Measurements from ENCODE around the gene PACRG. TPM values are rescaled to one million over a fixed set of nuclear protein-coding genes. Genes with fewer than 3 reads are reported as not detected.

PACRG gene
- polyA plus RNA-seq, 1 of the 3 experiments (the other 2 are of a cell fraction) = 0.56 TPM

- H3K27ac ChIP-seq (ENCODE audit: low read depth in 2 of 2, low read length in 1 of 2) = no peak overlapping the region
- TF ChIP-seq, protein P1, sequence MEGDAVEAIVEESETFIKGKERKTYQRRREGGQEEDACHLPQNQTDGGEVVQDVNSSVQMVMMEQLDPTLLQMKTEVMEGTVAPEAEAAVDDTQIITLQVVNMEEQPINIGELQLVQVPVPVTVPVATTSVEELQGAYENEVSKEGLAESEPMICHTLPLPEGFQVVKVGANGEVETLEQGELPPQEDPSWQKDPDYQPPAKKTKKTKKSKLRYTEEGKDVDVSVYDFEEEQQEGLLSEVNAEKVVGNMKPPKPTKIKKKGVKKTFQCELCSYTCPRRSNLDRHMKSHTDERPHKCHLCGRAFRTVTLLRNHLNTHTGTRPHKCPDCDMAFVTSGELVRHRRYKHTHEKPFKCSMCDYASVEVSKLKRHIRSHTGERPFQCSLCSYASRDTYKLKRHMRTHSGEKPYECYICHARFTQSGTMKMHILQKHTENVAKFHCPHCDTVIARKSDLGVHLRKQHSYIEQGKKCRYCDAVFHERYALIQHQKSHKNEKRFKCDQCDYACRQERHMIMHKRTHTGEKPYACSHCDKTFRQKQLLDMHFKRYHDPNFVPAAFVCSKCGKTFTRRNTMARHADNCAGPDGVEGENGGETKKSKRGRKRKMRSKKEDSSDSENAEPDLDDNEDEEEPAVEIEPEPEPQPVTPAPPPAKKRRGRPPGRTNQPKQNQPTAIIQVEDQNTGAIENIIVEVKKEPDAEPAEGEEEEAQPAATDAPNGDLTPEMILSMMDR (IDR thresholded peaks at IDR 0.05) = no peak
- TF ChIP-seq MEF2A (IDR thresholded peaks at IDR 0.05; ENCODE audit: borderline replicate concordance, low read depth) (no peak), ELF1 (IDR thresholded peaks at IDR 0.05) (no peak), RXRA (IDR thresholded peaks at IDR 0.05; ENCODE audit: borderline replicate concordance, low read depth) (no peak), NRF1 (IDR thresholded peaks at IDR 0.05; ENCODE audit: low read depth, low read length) (no peak), SMC3 (IDR thresholded peaks at IDR 0.05; ENCODE audit: low read depth, low read length) (no peak), RFX5 (IDR thresholded peaks at IDR 0.05; ENCODE audit: low read length) (no peak), FOXM1 (IDR thresholded peaks at IDR 0.05; ENCODE audit: low read depth) (no peak), RCOR1 (IDR thresholded peaks at IDR 0.05; ENCODE audit: low read length) (no peak), SIN3A (IDR thresholded peaks at IDR 0.05; ENCODE audit: borderline replicate concordance, low read depth, low read length) (no peak), ZBTB33 (IDR thresholded peaks at IDR 0.05; ENCODE audit: borderline replicate concordance, low read depth) (no peak), TAF1 (IDR thresholded peaks at IDR 0.05; ENCODE audit: borderline replicate concordance, low read depth, low read length) (no peak), FOXJ3 (CRISPR knock-in tag; IDR thresholded peaks at IDR 0.05) (no peak), EZH2phosphoT487 (IDR thresholded peaks at IDR 0.05; ENCODE audit: borderline replicate concordance, low read depth) (no peak), GATA2 (CRISPR knock-in tag; IDR thresholded peaks at IDR 0.05) (no peak), POLR2AphosphoS5 (IDR thresholded peaks at IDR 0.05; ENCODE audit: low read depth, low read length) (no peak), EP300 (IDR thresholded peaks at IDR 0.05; ENCODE audit: borderline replicate concordance in 1 of 2, low read depth in 1 of 2, low read length in 1 of 2) (no peak), NFIC (IDR thresholded peaks at IDR 0.05; ENCODE audit: borderline replicate concordance) (no peak)
- TF ChIP-seq, protein P2, sequence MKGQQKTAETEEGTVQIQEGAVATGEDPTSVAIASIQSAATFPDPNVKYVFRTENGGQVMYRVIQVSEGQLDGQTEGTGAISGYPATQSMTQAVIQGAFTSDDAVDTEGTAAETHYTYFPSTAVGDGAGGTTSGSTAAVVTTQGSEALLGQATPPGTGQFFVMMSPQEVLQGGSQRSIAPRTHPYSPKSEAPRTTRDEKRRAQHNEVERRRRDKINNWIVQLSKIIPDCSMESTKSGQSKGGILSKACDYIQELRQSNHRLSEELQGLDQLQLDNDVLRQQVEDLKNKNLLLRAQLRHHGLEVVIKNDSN (IDR thresholded peaks at IDR 0.05; ENCODE audit: borderline replicate concordance, low read depth) = no peak
- POLR2A ChIA-PET = no interaction called here
- H3K9ac ChIP-seq = no peak overlapping the region
- no peak overlapping the region for H3K4me3 ChIP-seq (ENCODE audit: low read depth in 2 of 2, low read length in 1 of 2)
- no peaks in the 10 kb centered on the region for H3K4me1 ChIP-seq (ENCODE audit: control insufficient read depth in 1 of 2, insufficient read depth in 2 of 2, low read depth in 1 of 2, low read length in 1 of 2)
- no peaks in the 10 kb centered on the region for H3K27me3 ChIP-seq (ENCODE audit: insufficient read depth)
- no peak overlapping the region for H3K4me2 ChIP-seq
- WGBS (ENCODE audit: low lambda C conversion rate) = 29% methylated on average over 2 of the region's 4 CpGs
- H2AFZ ChIP-seq (ENCODE audit: low read depth) = no peak overlapping the region
- no peaks in the 10 kb centered on the region for H3K9me2 ChIP-seq
- no peaks in the 10 kb centered on the region for H3K36me3 ChIP-seq (replicated peaks in 1 of 2; ENCODE audit: control insufficient read depth in 1 of 2, insufficient read depth in 2 of 2, low read length in 1 of 2)
- CTCF ChIA-PET = interaction anchor here (1.2 kb wide), 1 partner anchor 25 kb away, joined by 3 read pairs; no protein-coding TSS in a partner anchor
- no peaks in the 10 kb centered on the region for H4K20me1 ChIP-seq (ENCODE audit: insufficient read depth)
- H3K79me2 ChIP-seq (ENCODE audit: insufficient read depth) = no peaks in the 10 kb centered on the region
- no peaks in the 10 kb centered on the region for H3F3A ChIP-seq (replicated peaks; ENCODE audit: insufficient read depth)
- no peaks in the 10 kb centered on the region for H3K9me3 ChIP-seq
- DNase-seq = no peak
Observed at GRCh38 chr6:163185744-163186143, 458.0 kb downstream of the PACRG start.
